CD8-positive, alpha-beta memory T cell (primary cell): Measurements from ENCODE around the gene KMT2D. TPM values are rescaled to one million over a fixed set of nuclear protein-coding genes. Genes with fewer than 3 reads are reported as not detected.

ENCODE experiments used
- CTCF ChIA-PET: fragments of 350-600 bp; sonication (Branson Sonifier 250); formaldehyde crosslinking; loops from one replicate; lab custom pipeline; 2021; ENCODE audit warnings: antibody characterized with exemption; lab: Charles Lee
- POLR2A ChIA-PET: fragments of 350-600 bp; sonication (Branson Sonifier 250); formaldehyde crosslinking; loops from one replicate; lab custom pipeline; 2021; ENCODE audit warnings: antibody characterized with exemption; lab: Charles Lee
- DNase-seq, 5 donors: peaks; one replicate each; pipeline versions ENCODE4 v3.0.0 to v3.0.0-alpha.2; 2020 to 2022; ENCODE audit warnings: mixed read lengths in 1 of 5
- H3K27ac ChIP-seq: one replicate; pipeline ENCODE4 v1.7.0; 2013; ENCODE audit warnings: low read depth, mild to moderate bottlenecking, low read length, moderate library complexity
- H3K27me3 ChIP-seq: 2 replicates; pipeline ENCODE4 v1.7.0; 2013; ENCODE audit warnings: low read length, mild to moderate bottlenecking; ENCODE audit not compliant: insufficient read depth, poor library complexity, severe bottlenecking
- H3K36me3 ChIP-seq: 2 replicates; pipeline ENCODE4 v1.7.0; 2013; ENCODE audit warnings: mild to moderate bottlenecking, low read length, moderate library complexity; ENCODE audit not compliant: insufficient read depth
- H3K4me1 ChIP-seq: 2 replicates; pipeline ENCODE4 v1.7.0; 2013; ENCODE audit warnings: mild to moderate bottlenecking, low read length, moderate library complexity; ENCODE audit not compliant: insufficient read depth
- H3K4me3 ChIP-seq: 2 replicates; pipeline ENCODE4 v1.7.0; 2013; ENCODE audit warnings: mild to moderate bottlenecking, low read length
- H3K9me3 ChIP-seq: 2 replicates; pipeline ENCODE4 v1.7.0; 2013; ENCODE audit warnings: mild to moderate bottlenecking, low read length
- H3K27ac Mint-ChIP-seq, 8 donors: one replicate each; pipeline ENCODE4 v1.8.0; 2020 to 2021; ENCODE audit warnings: mixed read lengths in 8 of 8, mild to moderate bottlenecking in 6 of 8, inconsistent platforms in 3 of 8, moderate library complexity in 3 of 8
- H3K27me3 Mint-ChIP-seq, 2 donors: one replicate each; pipeline ENCODE4 v1.8.0; 2020 to 2021; ENCODE audit warnings: mixed read lengths in 2 of 2, mild to moderate bottlenecking in 1 of 2, moderate library complexity in 1 of 2
- H3K36me3 Mint-ChIP-seq, 3 donors: one replicate each; pipeline ENCODE4 v1.8.0; 2020 to 2021; ENCODE audit warnings: mixed read lengths in 3 of 3, inconsistent platforms in 1 of 3, mild to moderate bottlenecking in 1 of 3
- H3K4me1 Mint-ChIP-seq, 3 donors: one replicate each; pipeline ENCODE4 v1.8.0; 2020 to 2021; ENCODE audit warnings: mixed read lengths in 3 of 3, inconsistent platforms in 1 of 3, mild to moderate bottlenecking in 1 of 3
- H3K4me3 Mint-ChIP-seq, 7 donors: one replicate each; pipeline ENCODE4 v1.8.0; 2020 to 2021; ENCODE audit warnings: mixed read lengths in 7 of 7, mild to moderate bottlenecking in 6 of 7, moderate library complexity in 4 of 7, inconsistent platforms in 2 of 7
- H3K9me3 Mint-ChIP-seq, 5 donors: one replicate each; pipeline ENCODE4 v1.8.0; 2020 to 2022; ENCODE audit warnings: mixed read lengths in 5 of 5, mild to moderate bottlenecking in 3 of 5, moderate library complexity in 2 of 5, inconsistent platforms in 1 of 5
- polyA plus RNA-seq: library from polyadenylated mRNA; unstranded; fragments of 300-500 nt; fragmentation: Illumina TruSeq; gene quantifications from one replicate; pipeline ENCODE4 v1.2.3, GENCODE V29; 2021
- total RNA-seq, 2 experiments: library from RNA; stranded (reverse); gene quantifications; one replicate each; pipeline ENCODE4 v1.2.3, GENCODE V29; 2021

KMT2D gene
- total and polyA plus RNA-seq, 3 experiments from 2014 or later: 22.8 to 79.7 (median 79.4) TPM

- no peaks in the 10 kb centered on the region for H3K9me3 ChIP-seq
- peaks cover 0 to 93% (median 8%) of the 10 kb centered on the region in 3 donors for H3K36me3 Mint-ChIP-seq
- peak overlapping the region in 1 of 8 donors; percentile 79 for H3K27ac Mint-ChIP-seq
- no peaks in the 10 kb centered on the region for H3K9me3 Mint-ChIP-seq
- no peaks in the 10 kb centered on the region for H3K4me1 ChIP-seq
- H3K36me3 ChIP-seq: peaks cover 48% of the 10 kb centered on the region
- CTCF ChIA-PET: interaction anchor here (0.9 to 2.2 kb wide), 4 partner anchors 11 to 43 kb away, joined by 3 to 8 read pairs (median 4); no protein-coding TSS in a partner anchor
- no peak overlapping the region for H3K4me3 ChIP-seq
- DNase-seq: no peak
- no peaks in the 10 kb centered on the region for H3K27me3 ChIP-seq
- no peaks in the 10 kb centered on the region for H3K27me3 Mint-ChIP-seq
- no peak overlapping the region for H3K27ac ChIP-seq
- POLR2A ChIA-PET: interaction anchor here (0.6 kb wide), 1 partner anchor 73 kb away, joined by 3 read pairs; no protein-coding TSS in a partner anchor
- peaks cover 0 to 4% (median 2%) of the 10 kb centered on the region in 3 donors for H3K4me1 Mint-ChIP-seq
- H3K4me3 Mint-ChIP-seq: no peak overlapping the region
Measured at GRCh38 chr12:49037111-49037946, 23.3 kb downstream of the KMT2D start.

- no peaks in the 10 kb centered on the region for H3K4me1 ChIP-seq
- Mint-ChIP-seq H3K4me1 (peaks cover 0 to 4% (median 2%) of the 10 kb centered on the region in 3 donors), H3K27ac (peak overlapping the region in 6 of 8 donors; percentile 33 to 94 (median 73)), H3K36me3 (peaks cover 0 to 88% (median 8%) of the 10 kb centered on the region in 3 donors), H3K9me3 (no peaks in the 10 kb centered on the region), H3K4me3 (no peak overlapping the region), H3K27me3 (no peaks in the 10 kb centered on the region)
- H3K9me3 ChIP-seq: no peaks in the 10 kb centered on the region
- H3K36me3 ChIP-seq: peaks cover 41% of the 10 kb centered on the region
- H3K4me3 ChIP-seq: no peak overlapping the region
- ChIA-PET POLR2A (no interaction called here), CTCF (interaction anchor here (0.9 to 2.2 kb wide), 2 partner anchors 28 to 39 kb away, joined by 3 to 8 read pairs; no protein-coding TSS in a partner anchor)
- no peak overlapping the region for H3K27ac ChIP-seq
- no peaks in the 10 kb centered on the region for H3K27me3 ChIP-seq
- DNase-seq: no peak
Measured at GRCh38 chr12:49036029-49036428, 24.6 kb downstream of the KMT2D start.

GRCh38 chr12:49034286-49034622 lies 26.3 kb downstream of the KMT2D start:
- POLR2A ChIA-PET: no interaction called here
- Mint-ChIP-seq H3K4me1 (peaks cover 0 to 4% (median 2%) of the 10 kb centered on the region in 3 donors), H3K9me3 (no peaks in the 10 kb centered on the region), H3K36me3 (peaks cover 0 to 81% (median 8%) of the 10 kb centered on the region in 3 donors), H3K27me3 (no peaks in the 10 kb centered on the region), H3K27ac (peak overlapping the region in 5 of 8 donors; percentile 52 to 88 (median 57)), H3K4me3 (no peak overlapping the region)
- Histone ChIP-seq H3K27me3 (no peaks in the 10 kb centered on the region), H3K4me3 (no peak overlapping the region), H3K27ac (no peak overlapping the region), H3K36me3 (peaks cover 36% of the 10 kb centered on the region), H3K4me1 (no peaks in the 10 kb centered on the region), H3K9me3 (no peaks in the 10 kb centered on the region)
- CTCF ChIA-PET: interaction anchor here (0.8 to 4.6 kb wide), 4 partner anchors 10 to 46 kb away, joined by 3 to 18 read pairs (median 4); no protein-coding TSS in a partner anchor
- DNase-seq: no peak

GRCh38 chr12:49033611-49034285 lies 26.8 kb downstream of the KMT2D start:
- Histone ChIP-seq H3K27me3 (no peaks in the 10 kb centered on the region), H3K4me3 (no peak overlapping the region), H3K36me3 (peaks cover 35% of the 10 kb centered on the region), H3K4me1 (no peaks in the 10 kb centered on the region), H3K9me3 (no peaks in the 10 kb centered on the region), H3K27ac (no peak overlapping the region)
- no peaks in the 10 kb centered on the region for H3K27me3 Mint-ChIP-seq
- ChIA-PET CTCF (interaction anchor here (0.8 to 4.6 kb wide), 4 partner anchors 10 to 37 kb away, joined by 3 to 18 read pairs (median 4); no protein-coding TSS in a partner anchor), POLR2A (no interaction called here)
- DNase-seq: no peak
- no peaks in the 10 kb centered on the region for H3K9me3 Mint-ChIP-seq
- H3K27ac Mint-ChIP-seq: peak overlapping the region in 6 of 8 donors; percentile 51 to 88 (median 71)
- no peak overlapping the region for H3K4me3 Mint-ChIP-seq
- H3K4me1 Mint-ChIP-seq: peaks cover 0 to 4% (median 2%) of the 10 kb centered on the region in 3 donors
- H3K36me3 Mint-ChIP-seq: peaks cover 0 to 81% (median 7%) of the 10 kb centered on the region in 3 donors

GRCh38 chr12:49032679-49033447 lies 27.7 kb downstream of the KMT2D start:
- Mint-ChIP-seq H3K9me3 (no peaks in the 10 kb centered on the region), H3K27ac (peak overlapping the region in 7 of 8 donors; percentile 8 to 96 (median 61)), H3K27me3 (no peaks in the 10 kb centered on the region), H3K4me1 (peaks cover 0 to 4% (median 2%) of the 10 kb centered on the region in 3 donors), H3K4me3 (no peak overlapping the region), H3K36me3 (peaks cover 0 to 81% (median 6%) of the 10 kb centered on the region in 3 donors)
- POLR2A ChIA-PET: no interaction called here
- CTCF ChIA-PET: interaction anchor here (0.9 to 4.6 kb wide), 3 partner anchors 11 to 36 kb away, joined by 3 to 18 read pairs (median 4); no protein-coding TSS in a partner anchor
- no peak overlapping the region for H3K4me3 ChIP-seq
- H3K27ac ChIP-seq: no peak overlapping the region
- no peaks in the 10 kb centered on the region for H3K9me3 ChIP-seq
- no peaks in the 10 kb centered on the region for H3K27me3 ChIP-seq
- H3K36me3 ChIP-seq: peaks cover 30% of the 10 kb centered on the region
- no peaks in the 10 kb centered on the region for H3K4me1 ChIP-seq
- DNase-seq: peak in 1 of 5 donors; percentile 35

- Histone ChIP-seq H3K4me3 (no peak overlapping the region), H3K9me3 (no peaks in the 10 kb centered on the region), H3K27me3 (no peaks in the 10 kb centered on the region), H3K27ac (no peak overlapping the region), H3K4me1 (no peaks in the 10 kb centered on the region), H3K36me3 (peaks cover 35% of the 10 kb centered on the region)
- Mint-ChIP-seq H3K27ac (peak overlapping the region in 4 of 8 donors; percentile 19 to 77 (median 47)), H3K4me3 (no peak overlapping the region), H3K36me3 (peaks cover 0 to 81% (median 6%) of the 10 kb centered on the region in 3 donors), H3K9me3 (no peaks in the 10 kb centered on the region), H3K4me1 (peaks cover 0 to 4% (median 2%) of the 10 kb centered on the region in 3 donors), H3K27me3 (no peaks in the 10 kb centered on the region)
- POLR2A ChIA-PET: no interaction called here
- CTCF ChIA-PET: interaction anchor here (0.7 to 4.6 kb wide), 2 partner anchors 8 to 11 kb away, joined by 3 to 18 read pairs; no protein-coding TSS in a partner anchor
- DNase-seq: peak in 1 of 5 donors; percentile 35
Measured at GRCh38 chr12:49032276-49032675, 28.3 kb downstream of the KMT2D start.

- H3K4me3 ChIP-seq: no peak overlapping the region
- H3K4me1 Mint-ChIP-seq: peaks cover 0 to 4% (median under 1%) of the 10 kb centered on the region in 3 donors
- CTCF ChIA-PET: interaction anchor here (0.7 to 4.6 kb wide), 3 partner anchors 8 to 43 kb away, joined by 3 to 18 read pairs (median 3); no protein-coding TSS in a partner anchor
- peak in 1 of 5 donors; percentile 46 for DNase-seq
- POLR2A ChIA-PET: no interaction called here
- H3K36me3 ChIP-seq: peaks cover 30% of the 10 kb centered on the region
- H3K36me3 Mint-ChIP-seq: peaks cover 0 to 81% (median 3%) of the 10 kb centered on the region in 3 donors
- H3K4me1 ChIP-seq: no peaks in the 10 kb centered on the region
- no peak overlapping the region for H3K4me3 Mint-ChIP-seq
- no peaks in the 10 kb centered on the region for H3K27me3 Mint-ChIP-seq
- peak overlapping the region in 1 of 8 donors; percentile 48 for H3K27ac Mint-ChIP-seq
- no peaks in the 10 kb centered on the region for H3K9me3 Mint-ChIP-seq
- H3K27me3 ChIP-seq: no peaks in the 10 kb centered on the region
- H3K9me3 ChIP-seq: no peaks in the 10 kb centered on the region
- H3K27ac ChIP-seq: no peak overlapping the region
Measured at GRCh38 chr12:49031573-49032161, 28.9 kb downstream of the KMT2D start.
